ENCODE results near the gene VSIR. TPM values are rescaled to one million over a fixed set of nuclear protein-coding genes. Genes with fewer than 3 reads are reported as not detected.

Gene VSIR
- total RNA-seq, 1 donor from 2014 or later: 9.1 TPM

DNA sequence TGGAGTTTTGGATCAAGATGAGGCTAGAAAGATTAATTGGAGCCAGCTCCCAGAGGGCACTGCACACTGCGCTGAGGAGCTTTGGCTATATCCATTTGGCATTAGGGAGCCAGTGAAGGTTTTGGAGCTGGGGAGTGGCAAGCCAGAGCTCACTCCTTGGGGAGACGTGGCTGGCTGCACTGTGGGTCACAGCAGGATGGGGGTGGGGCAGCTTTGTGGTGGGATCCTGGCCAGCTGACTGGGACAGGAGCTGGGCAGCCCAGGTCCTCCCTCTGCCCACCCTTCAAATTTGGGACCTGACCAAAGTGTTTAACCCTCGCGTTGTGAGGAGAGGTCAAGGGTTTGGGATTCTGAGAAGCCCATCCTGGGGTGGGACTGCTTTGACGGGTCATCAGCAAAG, 58.7 kb downstream of the VSIR start:
- TF ChIP-seq, protein P1, sequence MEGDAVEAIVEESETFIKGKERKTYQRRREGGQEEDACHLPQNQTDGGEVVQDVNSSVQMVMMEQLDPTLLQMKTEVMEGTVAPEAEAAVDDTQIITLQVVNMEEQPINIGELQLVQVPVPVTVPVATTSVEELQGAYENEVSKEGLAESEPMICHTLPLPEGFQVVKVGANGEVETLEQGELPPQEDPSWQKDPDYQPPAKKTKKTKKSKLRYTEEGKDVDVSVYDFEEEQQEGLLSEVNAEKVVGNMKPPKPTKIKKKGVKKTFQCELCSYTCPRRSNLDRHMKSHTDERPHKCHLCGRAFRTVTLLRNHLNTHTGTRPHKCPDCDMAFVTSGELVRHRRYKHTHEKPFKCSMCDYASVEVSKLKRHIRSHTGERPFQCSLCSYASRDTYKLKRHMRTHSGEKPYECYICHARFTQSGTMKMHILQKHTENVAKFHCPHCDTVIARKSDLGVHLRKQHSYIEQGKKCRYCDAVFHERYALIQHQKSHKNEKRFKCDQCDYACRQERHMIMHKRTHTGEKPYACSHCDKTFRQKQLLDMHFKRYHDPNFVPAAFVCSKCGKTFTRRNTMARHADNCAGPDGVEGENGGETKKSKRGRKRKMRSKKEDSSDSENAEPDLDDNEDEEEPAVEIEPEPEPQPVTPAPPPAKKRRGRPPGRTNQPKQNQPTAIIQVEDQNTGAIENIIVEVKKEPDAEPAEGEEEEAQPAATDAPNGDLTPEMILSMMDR (IDR thresholded peaks at IDR 0.05; ENCODE audit: unreplicated experiment): no peak
- Mint-ChIP-seq H3K36me3 (no peaks in the 10 kb centered on the region), H3K27me3 (ENCODE audit: low read depth) (no peaks in the 10 kb centered on the region), H3K4me1 (peaks cover 23% of the 10 kb centered on the region), H3K9me3 (no peaks in the 10 kb centered on the region), H3K4me3 (no peak overlapping the region), H3K27ac (no peak overlapping the region)
- no peak for DNase-seq (ENCODE audit: low spot score in 2 of 2, unreplicated experiment in 2 of 2)

DNA sequence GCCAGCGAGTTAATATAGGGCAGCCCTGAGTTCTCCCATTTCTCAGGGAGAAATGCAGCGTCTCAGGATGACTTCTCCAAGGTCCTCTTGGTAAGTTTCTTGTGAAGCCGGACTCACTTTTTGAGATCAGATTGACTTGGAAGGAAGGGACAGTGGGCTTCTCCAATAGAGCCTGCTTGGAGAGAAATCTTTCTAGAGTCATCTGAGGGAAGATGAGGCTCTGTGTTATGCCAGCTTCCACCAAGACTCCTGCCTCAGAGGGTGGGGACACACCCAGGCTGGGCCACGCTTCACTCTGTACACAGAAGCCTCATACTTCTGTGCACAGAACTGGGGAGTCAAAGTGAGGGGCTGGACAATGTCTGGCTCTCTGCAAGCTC, 59.3 kb downstream of the VSIR start:
- H3K9me3 Mint-ChIP-seq: no peaks in the 10 kb centered on the region
- TF ChIP-seq, protein P1 (IDR thresholded peaks at IDR 0.05; ENCODE audit: unreplicated experiment): no peak
- H3K36me3 Mint-ChIP-seq: no peaks in the 10 kb centered on the region
- DNase-seq (ENCODE audit: low spot score in 2 of 2, unreplicated experiment in 2 of 2): no peak
- no peaks in the 10 kb centered on the region for H3K27me3 Mint-ChIP-seq (ENCODE audit: low read depth)
- H3K4me1 Mint-ChIP-seq: peaks cover 24% of the 10 kb centered on the region
- H3K27ac Mint-ChIP-seq: peak overlapping the region; percentile 90
- H3K4me3 Mint-ChIP-seq: no peak overlapping the region

DNA sequence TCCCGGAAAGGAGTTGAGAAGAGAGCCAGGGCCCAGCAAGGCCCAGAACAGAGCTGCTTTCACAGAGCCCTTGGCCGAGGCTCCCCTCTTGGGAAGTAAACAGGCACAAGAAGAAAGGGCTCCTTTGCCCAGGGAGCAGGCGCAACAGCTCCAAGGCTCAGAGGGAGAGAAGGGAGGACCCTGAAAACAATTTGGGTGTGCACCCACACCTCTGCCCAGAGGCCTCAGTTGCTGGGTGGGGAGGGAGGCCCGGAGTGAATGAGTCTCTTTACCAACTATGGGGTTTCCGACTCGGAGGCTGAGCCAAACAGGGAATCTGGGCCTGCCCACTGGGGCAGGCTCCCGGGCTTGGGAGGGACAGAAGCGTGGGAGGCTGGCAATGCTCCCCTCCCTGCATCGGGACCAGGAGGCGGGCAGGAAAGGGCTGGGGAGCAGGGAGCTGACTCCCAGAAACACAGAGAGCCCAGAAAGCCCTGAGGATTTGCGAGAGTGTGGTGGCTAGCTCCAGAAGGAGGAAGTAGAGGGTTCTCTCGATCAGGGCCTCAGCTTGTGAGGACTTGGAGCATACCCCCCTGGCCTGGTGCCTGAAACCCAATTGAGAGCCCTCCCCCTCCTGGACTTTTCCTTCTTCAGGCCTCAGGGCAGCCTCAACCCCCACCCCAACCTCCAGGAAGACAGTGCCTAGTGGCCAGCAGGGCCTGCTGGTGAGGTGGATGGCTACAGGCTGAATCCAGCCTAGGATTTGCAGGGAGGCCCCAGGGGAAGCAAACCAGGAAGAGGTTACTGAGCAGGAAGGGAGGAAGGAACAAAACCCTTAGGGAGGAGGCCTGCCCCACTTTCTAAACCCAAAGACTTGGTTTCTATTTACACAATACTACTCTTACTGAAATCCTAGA, 59.9 kb downstream of the VSIR start:
- Mint-ChIP-seq H3K36me3 (no peaks in the 10 kb centered on the region), H3K4me3 (no peak overlapping the region), H3K9me3 (no peaks in the 10 kb centered on the region), H3K4me1 (peaks cover 24% of the 10 kb centered on the region), H3K27me3 (ENCODE audit: low read depth) (no peaks in the 10 kb centered on the region), H3K27ac (peak overlapping the region; percentile 90)
- TF ChIP-seq, protein P1 (IDR thresholded peaks at IDR 0.05; ENCODE audit: unreplicated experiment): no peak
- no peak for DNase-seq (ENCODE audit: low spot score in 2 of 2, unreplicated experiment in 2 of 2)

DNA sequence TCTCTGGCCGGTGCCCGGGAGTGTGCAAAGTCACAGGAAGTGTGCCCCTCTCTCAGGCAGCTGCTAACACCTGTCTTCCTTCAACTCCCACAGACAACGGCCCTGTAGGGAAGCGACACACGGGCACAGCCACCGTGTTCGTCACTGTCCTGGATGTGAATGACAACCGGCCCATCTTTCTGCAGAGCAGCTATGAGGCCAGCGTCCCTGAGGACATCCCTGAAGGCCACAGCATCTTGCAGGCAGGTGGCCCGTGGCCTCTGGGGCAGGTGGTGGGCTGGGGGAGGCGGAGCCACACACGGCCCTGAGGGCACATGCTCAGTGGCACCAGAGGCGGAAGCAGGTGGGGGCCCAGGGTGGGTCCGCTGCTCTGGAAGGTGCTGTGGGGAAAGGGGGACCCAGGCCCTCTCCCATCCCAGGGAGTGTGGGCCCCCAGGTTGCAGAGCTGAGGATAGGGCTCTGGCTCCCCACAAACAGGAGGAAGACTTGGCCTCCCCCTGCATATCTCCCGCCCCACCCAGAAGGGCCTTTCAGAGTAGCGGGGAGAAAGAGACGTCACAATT, 60.7 kb downstream of the VSIR start:
- TF ChIP-seq, protein P1 (IDR thresholded peaks at IDR 0.05; ENCODE audit: unreplicated experiment): no peak
- Mint-ChIP-seq H3K9me3 (no peaks in the 10 kb centered on the region), H3K4me1 (peaks cover 29% of the 10 kb centered on the region), H3K27me3 (ENCODE audit: low read depth) (no peaks in the 10 kb centered on the region), H3K36me3 (no peaks in the 10 kb centered on the region), H3K4me3 (no peak overlapping the region), H3K27ac (peak overlapping the region; percentile 90)
- no peak for DNase-seq (ENCODE audit: low spot score in 2 of 2, unreplicated experiment in 2 of 2)

DNA sequence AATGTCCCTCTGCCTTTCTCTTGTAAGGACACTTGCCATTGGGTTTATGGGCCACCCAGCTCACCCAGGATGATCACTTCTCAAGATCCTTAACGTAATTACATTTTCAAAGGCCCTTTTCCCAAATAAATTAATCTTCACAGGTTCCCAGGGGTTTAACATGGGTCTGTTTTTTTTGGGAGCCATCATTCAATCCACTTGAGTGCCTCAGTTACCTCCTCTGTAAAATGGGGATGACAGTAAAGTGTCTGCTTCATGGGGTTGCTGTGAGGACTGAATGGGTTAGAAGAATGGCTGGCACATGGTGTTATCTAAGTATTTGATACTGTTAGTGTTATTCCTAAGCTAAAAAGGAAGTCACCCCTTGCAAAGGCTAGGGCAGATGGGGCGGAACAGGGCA, 61.1 kb downstream of the VSIR start:
- TF ChIP-seq, protein P1 (IDR thresholded peaks at IDR 0.05; ENCODE audit: unreplicated experiment): no peak
- Mint-ChIP-seq H3K4me3 (no peak overlapping the region), H3K9me3 (no peaks in the 10 kb centered on the region), H3K27ac (no peak overlapping the region), H3K4me1 (peaks cover 25% of the 10 kb centered on the region), H3K27me3 (ENCODE audit: low read depth) (no peaks in the 10 kb centered on the region), H3K36me3 (no peaks in the 10 kb centered on the region)
- no peak for DNase-seq (ENCODE audit: low spot score in 2 of 2, unreplicated experiment in 2 of 2)

Data from mesothelial cell of epicardium (in vitro differentiated cells).